ENCODE measurements around the gene PMM1. TPM values are rescaled to one million over a fixed set of nuclear protein-coding genes. Genes with fewer than 3 reads are reported as not detected.
"Not testable (repeated sequence)": the region's sequence is repeated elsewhere in the genome, so short reads cannot be mapped to it uniquely, and the experiment has no call there.

Gene PMM1
- total RNA-seq, 1 experiment from 2014 or later, result 18.6 TPM

DNA sequence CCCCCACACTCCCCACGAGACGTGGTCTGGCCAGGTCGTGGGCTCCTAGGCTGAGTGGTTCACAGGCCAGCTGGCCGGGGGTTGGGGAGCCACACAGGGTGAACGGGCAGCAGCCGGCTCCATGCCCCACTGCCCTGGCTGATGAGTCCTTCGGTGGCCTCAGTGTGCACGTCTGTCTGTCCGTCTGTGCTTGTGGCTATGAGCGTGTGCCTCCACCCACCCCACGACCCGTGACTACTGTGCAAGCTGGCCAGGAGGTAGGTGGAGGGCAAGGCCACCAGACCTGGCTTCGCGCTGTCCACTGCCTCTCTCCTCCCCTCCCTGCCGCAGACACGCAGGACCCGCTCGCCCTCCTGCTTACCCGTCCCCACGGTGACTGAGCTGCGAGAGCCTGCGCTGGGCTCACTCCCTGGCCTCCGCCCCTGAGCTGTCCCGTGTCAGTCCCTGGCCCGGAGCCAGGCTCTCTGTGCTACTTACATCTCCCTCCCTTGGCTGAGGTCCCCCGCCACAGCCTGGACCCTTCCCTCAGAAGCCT is 14.7 kb downstream of the PMM1 start:
- H3K9ac ChIP-seq (ENCODE audit: low read length), result no peak overlapping the region
- no peaks in the 10 kb centered on the region for H3K36me3 ChIP-seq (ENCODE audit: low read depth, low read length)
- H3K4me2 ChIP-seq (ENCODE audit: low read length), result no peak overlapping the region
- H3K4me3 ChIP-seq (ENCODE audit: low read length), result no peak overlapping the region
- DNase-seq (no peak), ATAC-seq (no peak)
- H3K9me3 ChIP-seq (ENCODE audit: low read length), result no peaks in the 10 kb centered on the region
- POLR2A ChIA-PET (ENCODE audit: unreplicated experiment), result no interaction called here
- no peaks in the 10 kb centered on the region for H3K27me3 ChIP-seq (ENCODE audit: low read length)
- CTCF ChIA-PET, result no interaction called here
- H2AFZ ChIP-seq (ENCODE audit: low read length), result no peak overlapping the region
- H3K27ac ChIP-seq (ENCODE audit: low read length), result no peak overlapping the region
- intact Hi-C loops (cut with micrococcal nuclease), result no loop called here
- no peaks in the 10 kb centered on the region for H3K4me1 ChIP-seq (ENCODE audit: insufficient read depth, low read length)
- no peaks in the 10 kb centered on the region for H3K9me2 ChIP-seq (replicated peaks; ENCODE audit: low read length)
- H3K79me2 ChIP-seq (ENCODE audit: low read length), result no peaks in the 10 kb centered on the region
- H4K20me1 ChIP-seq (ENCODE audit: low read length), result no peaks in the 10 kb centered on the region
- BruUV-seq (replicated peaks), result no TSS peak
- TF ChIP-seq CTCF (conservative IDR thresholded peaks at IDR 0.05; ENCODE audit: low read depth, low read length) (no peak), EZH2 (IDR thresholded peaks at IDR 0.05; ENCODE audit: low read length, unreplicated experiment) (no peak), EZH2phosphoT487 (IDR thresholded peaks at IDR 0.05; ENCODE audit: borderline replicate concordance, low read length) (no peak)
- H3F3A ChIP-seq (ENCODE audit: low read length, unreplicated experiment), result no peaks in the 10 kb centered on the region

GRCh38 chr22:41573677-41574076 is 16.0 kb downstream of the PMM1 start:
- TF ChIP-seq EZH2 (IDR thresholded peaks at IDR 0.05; ENCODE audit: low read length, unreplicated experiment) (no peak), CTCF (conservative IDR thresholded peaks at IDR 0.05; ENCODE audit: low read depth, low read length) (no peak), EZH2phosphoT487 (IDR thresholded peaks at IDR 0.05; ENCODE audit: borderline replicate concordance, low read length) (no peak)
- Histone ChIP-seq H3K4me2 (ENCODE audit: low read length) (no peak overlapping the region), H2AFZ (ENCODE audit: low read length) (no peak overlapping the region), H3K36me3 (ENCODE audit: low read depth, low read length) (no peaks in the 10 kb centered on the region), H3K27ac (ENCODE audit: low read length) (no peak overlapping the region), H3K4me1 (ENCODE audit: insufficient read depth, low read length) (no peaks in the 10 kb centered on the region), H3K9ac (ENCODE audit: low read length) (no peak overlapping the region), H3K4me3 (ENCODE audit: low read length) (no peak overlapping the region), H3K9me2 (replicated peaks; ENCODE audit: low read length) (no peaks in the 10 kb centered on the region), H3K9me3 (ENCODE audit: low read length) (no peaks in the 10 kb centered on the region), H4K20me1 (ENCODE audit: low read length) (no peaks in the 10 kb centered on the region), H3K27me3 (ENCODE audit: low read length) (no peaks in the 10 kb centered on the region), H3F3A (ENCODE audit: low read length, unreplicated experiment) (no peaks in the 10 kb centered on the region), H3K79me2 (ENCODE audit: low read length) (no peaks in the 10 kb centered on the region)
- ChIA-PET POLR2A (ENCODE audit: unreplicated experiment) (interaction anchor here (0.6 kb wide), 1 partner anchor 87 kb away, joined by 4 read pairs; no protein-coding TSS in a partner anchor), CTCF (no interaction called here)
- DNase-seq (no peak), ATAC-seq (no peak)
- intact Hi-C loops (cut with micrococcal nuclease), result no loop called here
- TSS peak; percentile 9 for BruUV-seq (replicated peaks)

GRCh38 chr22:41572305-41572704 is 17.3 kb downstream of the PMM1 start:
- POLR2A ChIA-PET (ENCODE audit: unreplicated experiment); CTCF ChIA-PET; DNase-seq; intact Hi-C loops (cut with micrococcal nuclease); BruUV-seq (replicated peaks); H3K9me2 ChIP-seq (replicated peaks; ENCODE audit: low read length); H3K79me2 ChIP-seq (ENCODE audit: low read length); ATAC-seq; H3K4me3 ChIP-seq (ENCODE audit: low read length); H3K27me3 ChIP-seq (ENCODE audit: low read length); H3K27ac ChIP-seq (ENCODE audit: low read length); H3F3A ChIP-seq (ENCODE audit: low read length, unreplicated experiment); H3K9ac ChIP-seq (ENCODE audit: low read length); H2AFZ ChIP-seq (ENCODE audit: low read length); H3K4me2 ChIP-seq (ENCODE audit: low read length); H3K9me3 ChIP-seq (ENCODE audit: low read length); H3K36me3 ChIP-seq (ENCODE audit: low read depth, low read length); H3K4me1 ChIP-seq (ENCODE audit: insufficient read depth, low read length); H4K20me1 ChIP-seq (ENCODE audit: low read length): not testable (repeated sequence)

All from PC-3 (cell line).